OCI-LY7 (cell line): ENCODE results near the gene ZNF532. TPM values are rescaled to one million over a fixed set of nuclear protein-coding genes. Genes with fewer than 3 reads are reported as not detected.

ENCODE experiments used
- BruUV-seq: library from RNA; stranded (reverse); fragments of 400-500 nt; replicated peaks from 2 replicates; lab custom pipeline; 2021; lab: Mats Ljungman, UMichigan
- CTCF ChIA-PET: fragments of 300-600 bp; sonication (Branson Sonifier 250); formaldehyde crosslinking; loops from one replicate; lab custom pipeline; 2022; ENCODE audit warnings: antibody characterized with exemption; ENCODE audit not compliant: unreplicated experiment; lab: Charles Lee
- POLR2A ChIA-PET: fragments of 300-600 bp; sonication (Branson Sonifier 250); formaldehyde crosslinking; loops from one replicate; lab custom pipeline; 2022; ENCODE audit warnings: antibody characterized with exemption; lab: Charles Lee
- DNase-seq: peaks from one replicate; pipeline ENCODE4 v3.0.0-alpha.2; 2015; ENCODE audit warnings: low spot score
- H2AFZ ChIP-seq: fragments of 200-600 bp; sonication (generic), shearing (Covaris generic); 2 replicates; pipeline ENCODE4 v1.6.1; 2014; ENCODE audit warnings: mild to moderate bottlenecking, antibody characterized with exemption, low read length, moderate library complexity
- H3K27ac ChIP-seq: fragments of 200-600 bp; sonication (generic); 2 replicates; pipeline ENCODE4 v1.5.1; 2014; ENCODE audit warnings: mixed run types, low read depth, mild to moderate bottlenecking, moderate library complexity, low read length, inconsistent platforms; ENCODE audit not compliant: poor library complexity, severe bottlenecking
- H3K36me3 ChIP-seq: fragments of 200-600 bp; sonication (generic); 2 replicates; pipeline ENCODE4 v1.6.1; 2014; ENCODE audit warnings: mild to moderate bottlenecking, antibody characterized with exemption, low read length, moderate library complexity, mixed read lengths; ENCODE audit not compliant: insufficient read depth
- H3K4me1 ChIP-seq: fragments of 200-600 bp; sonication (generic); 2 replicates; pipeline ENCODE4 v1.5.1; 2014; ENCODE audit warnings: mild to moderate bottlenecking, low read length; ENCODE audit not compliant: insufficient read depth, poor library complexity, severe bottlenecking
- H3K4me2 ChIP-seq: fragments of 200-600 bp; sonication (generic); 2 replicates; pipeline ENCODE4 v1.6.1; 2014; ENCODE audit warnings: mild to moderate bottlenecking, low read length
- H3K4me3 ChIP-seq: fragments of 200-600 bp; sonication (generic); 2 replicates; pipeline ENCODE4 v1.5.1; 2014; ENCODE audit warnings: mild to moderate bottlenecking, low read depth, low read length; ENCODE audit not compliant: poor library complexity, severe bottlenecking
- H3K79me2 ChIP-seq: fragments of 200-600 bp; sonication (generic); 2 replicates; pipeline ENCODE4 v1.6.1; 2016; ENCODE audit warnings: low read depth, mild to moderate bottlenecking, low read length, moderate library complexity, mixed read lengths; ENCODE audit not compliant: insufficient read depth
- H3K9me2 ChIP-seq: fragments of 200-600 bp; sonication (generic); 2 replicates; pipeline ENCODE4 v1.6.1; 2016; ENCODE audit warnings: mild to moderate bottlenecking, low read length, mixed read lengths; ENCODE audit not compliant: insufficient read depth
- H3K9me3 ChIP-seq: fragments of 200-600 bp; sonication (generic); 2 replicates; pipeline ENCODE4 v1.6.1; 2014; ENCODE audit warnings: mild to moderate bottlenecking, mixed run types, low read length, mixed read lengths
- H4K20me1 ChIP-seq: fragments of 200-600 bp; sonication (generic); 2 replicates; pipeline ENCODE4 v1.6.1; 2014; ENCODE audit warnings: mild to moderate bottlenecking, antibody characterized with exemption, low read length, moderate library complexity, mixed read lengths; ENCODE audit not compliant: insufficient read depth
- EZH2phosphoT487 ChIP-seq: fragments of 200-600 bp; sonication (generic); IDR thresholded peaks from 2 replicates; pipeline ENCODE4 v1.6.1; 2018; ENCODE audit warnings: low read depth, borderline replicate concordance, mild to moderate bottlenecking, mixed run types, antibody characterized with exemption, low read length, moderate library complexity, mixed read lengths
- intact Hi-C: fragments of 100-400 bp; cut with micrococcal nuclease; formaldehyde crosslinking; loops from one replicate; pipeline ENCODE4 v1.10.0; 2022; ENCODE audit not compliant: unreplicated experiment
- total RNA-seq, 2 experiments: library from RNA; depleted of rRNA in 1 of 2; stranded (reverse); fragments of >200 nt in 1 of 2; shearing (Covaris generic) in 1 of 2; gene quantifications; 2 replicates each; pipeline ENCODE4 v1.2.3, GENCODE V29; 2014 to 2022
- TF ChIP-seq, protein P1 (sequence below): fragments of 200-600 bp; sonication (generic); conservative IDR thresholded peaks from 2 replicates; pipeline ENCODE4 v1.5.1; 2014; ENCODE audit warnings: mild to moderate bottlenecking, antibody characterized with exemption, low read length, moderate library complexity, mixed read lengths

Gene ZNF532
- total RNA-seq, 2 experiments from 2014 or later, result 10.4 to 18.7 TPM

DNA sequence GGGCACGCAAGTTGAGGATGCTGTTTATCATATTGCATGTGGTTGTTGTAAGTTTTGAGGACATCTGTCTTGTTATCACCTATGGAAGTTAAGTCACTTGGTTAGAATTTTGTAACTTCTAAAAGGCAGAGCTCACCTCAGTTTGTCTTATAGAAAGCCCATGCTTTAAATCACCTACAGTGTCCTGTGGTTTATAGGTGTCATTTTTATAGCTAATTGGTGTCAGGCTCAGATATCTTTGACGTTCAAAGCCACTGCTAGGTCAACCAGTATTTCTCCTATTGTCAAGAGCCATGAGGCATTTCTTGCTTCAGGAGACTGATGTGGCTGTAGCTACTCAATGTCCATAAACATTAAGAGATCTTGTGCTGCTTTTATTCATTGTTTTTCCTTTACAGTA, 16.8 kb downstream of the ZNF532 start:
- Histone ChIP-seq H3K4me3 (no peak overlapping the region), H3K79me2 (no peaks in the 10 kb centered on the region), H3K27ac (no peak overlapping the region), H3K4me2 (no peak overlapping the region), H3K9me2 (no peaks in the 10 kb centered on the region), H3K36me3 (peaks cover 8% of the 10 kb centered on the region), H3K4me1 (peaks cover under 1% of the 10 kb centered on the region), H3K9me3 (no peaks in the 10 kb centered on the region), H2AFZ (no peak overlapping the region), H4K20me1 (no peaks in the 10 kb centered on the region)
- BruUV-seq, result no TSS peak
- POLR2A ChIA-PET, result interaction anchor here (0.6 to 0.7 kb wide), 2 partner anchors 64 to 135 kb away, joined by 3 read pairs; no protein-coding TSS in a partner anchor
- DNase-seq, result no peak
- CTCF ChIA-PET, result no interaction called here
- intact Hi-C loops, result no loop called here
- no peak for TF ChIP-seq EZH2phosphoT487
- TF ChIP-seq, protein P1, sequence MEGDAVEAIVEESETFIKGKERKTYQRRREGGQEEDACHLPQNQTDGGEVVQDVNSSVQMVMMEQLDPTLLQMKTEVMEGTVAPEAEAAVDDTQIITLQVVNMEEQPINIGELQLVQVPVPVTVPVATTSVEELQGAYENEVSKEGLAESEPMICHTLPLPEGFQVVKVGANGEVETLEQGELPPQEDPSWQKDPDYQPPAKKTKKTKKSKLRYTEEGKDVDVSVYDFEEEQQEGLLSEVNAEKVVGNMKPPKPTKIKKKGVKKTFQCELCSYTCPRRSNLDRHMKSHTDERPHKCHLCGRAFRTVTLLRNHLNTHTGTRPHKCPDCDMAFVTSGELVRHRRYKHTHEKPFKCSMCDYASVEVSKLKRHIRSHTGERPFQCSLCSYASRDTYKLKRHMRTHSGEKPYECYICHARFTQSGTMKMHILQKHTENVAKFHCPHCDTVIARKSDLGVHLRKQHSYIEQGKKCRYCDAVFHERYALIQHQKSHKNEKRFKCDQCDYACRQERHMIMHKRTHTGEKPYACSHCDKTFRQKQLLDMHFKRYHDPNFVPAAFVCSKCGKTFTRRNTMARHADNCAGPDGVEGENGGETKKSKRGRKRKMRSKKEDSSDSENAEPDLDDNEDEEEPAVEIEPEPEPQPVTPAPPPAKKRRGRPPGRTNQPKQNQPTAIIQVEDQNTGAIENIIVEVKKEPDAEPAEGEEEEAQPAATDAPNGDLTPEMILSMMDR, result no peak

DNA sequence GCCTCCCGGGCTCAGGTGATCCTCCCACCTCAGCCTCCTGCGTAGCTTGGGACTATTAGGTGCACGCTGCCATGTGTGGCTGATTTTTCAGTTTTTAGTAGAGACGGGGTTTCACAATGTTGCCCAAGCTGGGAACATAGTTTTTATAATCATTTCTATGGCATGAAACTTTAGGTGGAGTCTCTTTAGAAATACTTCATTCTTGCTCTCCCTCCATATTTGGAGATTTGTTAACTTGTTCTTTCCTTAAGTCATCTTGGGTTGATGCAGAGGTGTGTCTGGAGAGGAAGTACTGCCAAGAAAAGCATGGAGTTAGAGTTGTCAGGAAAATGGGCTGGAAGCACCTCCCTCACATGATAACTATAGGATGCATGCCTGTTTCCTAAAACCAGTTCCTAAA, 17.4 kb downstream of the ZNF532 start:
- CTCF ChIA-PET, result no interaction called here
- TF ChIP-seq, protein P1, result no peak
- TF ChIP-seq EZH2phosphoT487, result no peak
- intact Hi-C loops, result no loop called here

DNA sequence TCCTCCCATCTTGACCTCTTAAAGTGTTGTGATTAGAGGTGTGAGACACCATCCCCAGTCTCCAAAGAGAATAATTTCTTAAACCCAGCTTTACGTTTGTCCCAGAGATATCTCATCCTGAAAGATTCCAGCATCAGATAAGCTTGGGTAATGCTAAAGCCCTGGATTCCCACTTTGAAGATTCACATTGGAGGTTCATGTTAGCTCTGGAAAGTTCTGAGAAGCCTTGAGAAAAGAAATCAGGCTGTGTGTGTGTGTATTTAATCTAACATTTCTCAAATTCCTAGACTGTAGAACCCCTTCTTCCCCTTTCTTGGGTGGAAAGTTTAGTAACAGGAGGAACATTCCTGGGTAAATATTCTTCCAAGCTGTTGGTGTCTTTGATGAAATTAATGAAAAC, 18.0 kb downstream of the ZNF532 start:
- H3K9me3 ChIP-seq, result no peaks in the 10 kb centered on the region
- H3K4me1 ChIP-seq, result peaks cover 13% of the 10 kb centered on the region
- ChIA-PET CTCF (no interaction called here), POLR2A (interaction anchor here (0.7 kb wide), 1 partner anchor 204 kb away, joined by 3 read pairs; no protein-coding TSS in a partner anchor)
- H3K36me3 ChIP-seq, result no peaks in the 10 kb centered on the region; the same call in 1 of the 2 replicates
- no peak overlapping the region for H3K4me3 ChIP-seq
- no peak overlapping the region for H3K4me2 ChIP-seq
- H3K27ac ChIP-seq, result no peak overlapping the region
- no peaks in the 10 kb centered on the region for H4K20me1 ChIP-seq
- H2AFZ ChIP-seq, result no peak overlapping the region
- H3K9me2 ChIP-seq, result no peaks in the 10 kb centered on the region
- no peak for DNase-seq
- H3K79me2 ChIP-seq, result no peaks in the 10 kb centered on the region
- intact Hi-C loops, result no loop called here
- no TSS peak for BruUV-seq
- no peak for TF ChIP-seq EZH2phosphoT487
- TF ChIP-seq, protein P1, result no peak

More for the DNA sequence above, 17.4 kb downstream of the ZNF532 start:
- H3K9me3 ChIP-seq, result no peaks in the 10 kb centered on the region
- no peaks in the 10 kb centered on the region for H3K9me2 ChIP-seq
- H3K79me2 ChIP-seq, result no peaks in the 10 kb centered on the region
- H3K4me2 ChIP-seq, result no peak overlapping the region
- H3K4me1 ChIP-seq, result peaks cover 6% of the 10 kb centered on the region
- H3K27ac ChIP-seq, result no peak overlapping the region
- no peaks in the 10 kb centered on the region for H4K20me1 ChIP-seq
- POLR2A ChIA-PET, result interaction anchor here (0.6 to 0.7 kb wide), 2 partner anchors 63 to 136 kb away, joined by 3 read pairs; no protein-coding TSS in a partner anchor
- no peak overlapping the region for H3K4me3 ChIP-seq
- no peak overlapping the region for H2AFZ ChIP-seq
- no TSS peak for BruUV-seq
- peaks cover 2% of the 10 kb centered on the region for H3K36me3 ChIP-seq
- DNase-seq, result no peak
